ENCODE results near the gene MPND.
"Not testable (repeated sequence)": the region's sequence is repeated elsewhere in the genome, so short reads cannot be mapped to it uniquely, and the experiment has no call there.

MPND gene

DNA sequence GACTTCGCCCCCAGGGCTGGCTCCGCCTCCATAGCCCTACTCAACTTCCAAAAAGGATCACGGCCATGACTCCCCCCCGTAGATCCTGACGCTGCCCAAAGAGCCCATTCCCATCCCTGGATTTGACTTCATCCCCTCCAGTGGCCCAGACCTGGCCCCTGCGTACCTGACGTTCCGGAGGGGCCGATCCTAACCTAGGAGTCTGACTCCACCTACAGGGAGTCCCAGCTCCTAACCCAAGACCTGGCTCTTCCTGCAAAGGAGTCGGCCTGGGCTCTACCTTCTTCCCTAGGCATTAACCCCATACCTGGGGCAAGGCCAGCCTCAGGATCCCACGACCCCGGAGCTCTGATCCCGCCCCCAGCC, 15.5 kb upstream of the MPND start:
- Mint-ChIP-seq H3K36me3 (no peaks in the 10 kb centered on the region), H3K4me3 (no peak overlapping the region), H3K9me3 (no peaks in the 10 kb centered on the region), H3K27ac (peak overlapping the region; percentile 78), H3K4me1 (peaks cover 15% of the 10 kb centered on the region), H3K27me3 (peaks cover 17% of the 10 kb centered on the region)
- ATAC-seq (ENCODE audit: low read depth) (no peak), DNase-seq (ENCODE audit: low spot score in 2 of 2) (no peak)

DNA sequence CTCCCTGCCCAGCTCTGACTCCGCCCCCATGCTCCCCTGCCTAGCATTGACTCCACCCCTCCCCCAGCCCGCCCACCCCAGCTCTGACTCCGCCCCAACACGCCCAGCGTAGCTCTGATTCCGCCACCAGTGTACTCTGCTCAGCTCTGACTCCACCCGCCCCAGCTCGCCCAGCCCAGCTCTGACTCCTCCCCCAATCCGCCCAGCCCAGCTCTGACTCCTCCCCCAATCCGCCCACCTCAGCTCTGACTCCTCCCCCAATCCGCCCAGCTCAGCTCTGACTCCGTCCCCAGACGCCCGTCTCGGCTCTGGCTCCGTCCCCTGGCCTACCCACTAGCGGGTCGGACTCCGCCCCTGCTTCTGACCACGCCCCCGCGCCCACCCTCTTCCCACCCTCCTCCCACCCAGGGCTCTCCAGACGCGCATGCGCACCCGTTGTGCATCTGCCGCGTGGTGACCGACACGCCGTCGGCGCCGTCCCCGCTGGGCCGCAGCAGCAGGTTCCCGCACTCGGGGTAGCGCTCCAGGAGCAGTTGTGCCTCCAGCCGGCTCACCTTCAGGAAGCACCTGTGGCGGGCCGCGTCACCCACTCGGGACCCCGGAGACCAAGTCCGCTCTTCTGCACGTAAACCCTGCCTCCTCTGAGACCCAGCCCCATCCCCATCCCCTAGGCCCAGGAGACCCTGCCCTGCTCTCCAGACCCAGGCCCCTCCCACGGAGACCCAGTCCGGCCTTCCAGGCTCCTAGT, 14.9 kb upstream of the MPND start:
- H3K36me3 Mint-ChIP-seq: no peaks in the 10 kb centered on the region
- peak; percentile 83 for ATAC-seq (ENCODE audit: low read depth)
- DNase-seq (ENCODE audit: low spot score in 2 of 2): peak; percentile 78 to 87
- H3K27me3 Mint-ChIP-seq: peaks cover 17% of the 10 kb centered on the region
- H3K4me3 Mint-ChIP-seq: peak overlapping the region; percentile 77
- H3K9me3 Mint-ChIP-seq: no peaks in the 10 kb centered on the region
- H3K4me1 Mint-ChIP-seq: peaks cover 15% of the 10 kb centered on the region
- H3K27ac Mint-ChIP-seq: peak overlapping the region; percentile 78

DNA sequence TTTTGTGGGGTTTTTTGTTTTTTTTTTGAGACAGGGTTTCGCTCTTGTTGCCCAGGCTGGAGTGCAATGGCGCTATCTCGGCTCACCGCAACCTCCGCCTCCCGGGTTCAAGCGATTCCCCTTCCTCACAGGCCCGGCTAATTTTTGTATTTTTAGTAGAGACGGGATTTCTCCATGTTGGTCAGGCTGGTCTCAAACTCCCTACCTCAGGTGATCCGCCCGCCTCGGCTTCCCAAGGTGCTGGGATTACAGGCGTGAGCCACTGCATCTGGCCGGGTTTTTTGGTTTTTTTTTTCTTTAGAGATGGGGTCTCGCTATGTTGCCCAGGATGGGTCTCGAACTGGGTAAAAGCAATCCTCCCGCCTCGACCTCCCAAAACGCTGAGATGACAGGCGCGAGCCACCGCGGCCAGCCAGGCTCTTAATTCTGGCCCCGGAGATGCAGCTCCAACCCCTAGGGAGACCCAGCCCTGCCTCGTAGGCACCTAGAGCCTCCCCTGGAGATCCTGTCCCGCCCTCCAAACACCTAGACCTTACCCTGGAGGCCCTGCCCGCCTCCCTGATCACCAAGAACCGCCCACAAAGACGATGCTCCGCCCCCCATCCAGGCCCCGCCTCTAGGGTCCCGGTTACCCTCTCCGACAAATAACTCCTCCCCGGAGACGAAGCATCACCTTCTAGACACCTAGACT, 14.2 kb upstream of the MPND start:
- H3K36me3 Mint-ChIP-seq; ATAC-seq (ENCODE audit: low read depth); H3K9me3 Mint-ChIP-seq: not testable (repeated sequence)
- H3K27ac Mint-ChIP-seq: peak overlapping the region; percentile 78
- peak overlapping the region; percentile 77 for H3K4me3 Mint-ChIP-seq
- H3K4me1 Mint-ChIP-seq: peaks cover 15% of the 10 kb centered on the region
- peak in 1 of 2 donors; percentile 38 for DNase-seq (ENCODE audit: low spot score in 2 of 2)
- H3K27me3 Mint-ChIP-seq: peaks cover 17% of the 10 kb centered on the region

DNA sequence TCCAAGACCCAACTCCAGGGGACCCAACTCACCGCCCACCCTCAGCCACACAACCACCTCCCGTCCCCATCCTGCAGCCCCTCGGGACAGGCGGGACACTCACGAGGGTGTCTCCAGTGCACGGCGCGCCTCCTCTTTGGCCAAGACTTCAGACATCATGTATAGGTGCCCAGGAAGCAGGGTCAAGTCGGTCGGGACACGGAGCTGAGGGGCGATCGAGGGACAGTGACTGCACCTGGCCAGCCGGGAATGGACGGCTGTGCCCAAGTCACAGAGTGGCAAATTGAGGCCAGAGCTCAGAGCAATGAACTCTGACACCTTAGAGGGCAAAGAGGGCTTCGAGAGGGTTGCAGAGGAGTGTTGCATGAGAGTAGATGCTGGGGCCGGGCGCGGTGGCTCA, 13.5 kb upstream of the MPND start:
- peaks cover 15% of the 10 kb centered on the region for H3K4me1 Mint-ChIP-seq
- H3K27ac Mint-ChIP-seq: no peak overlapping the region
- H3K4me3 Mint-ChIP-seq: peak overlapping the region; percentile 14
- no peaks in the 10 kb centered on the region for H3K36me3 Mint-ChIP-seq
- H3K9me3 Mint-ChIP-seq: peaks cover 4% of the 10 kb centered on the region
- H3K27me3 Mint-ChIP-seq: peaks cover 18% of the 10 kb centered on the region
- ATAC-seq (ENCODE audit: low read depth) (no peak), DNase-seq (ENCODE audit: low spot score in 2 of 2) (no peak)

DNA sequence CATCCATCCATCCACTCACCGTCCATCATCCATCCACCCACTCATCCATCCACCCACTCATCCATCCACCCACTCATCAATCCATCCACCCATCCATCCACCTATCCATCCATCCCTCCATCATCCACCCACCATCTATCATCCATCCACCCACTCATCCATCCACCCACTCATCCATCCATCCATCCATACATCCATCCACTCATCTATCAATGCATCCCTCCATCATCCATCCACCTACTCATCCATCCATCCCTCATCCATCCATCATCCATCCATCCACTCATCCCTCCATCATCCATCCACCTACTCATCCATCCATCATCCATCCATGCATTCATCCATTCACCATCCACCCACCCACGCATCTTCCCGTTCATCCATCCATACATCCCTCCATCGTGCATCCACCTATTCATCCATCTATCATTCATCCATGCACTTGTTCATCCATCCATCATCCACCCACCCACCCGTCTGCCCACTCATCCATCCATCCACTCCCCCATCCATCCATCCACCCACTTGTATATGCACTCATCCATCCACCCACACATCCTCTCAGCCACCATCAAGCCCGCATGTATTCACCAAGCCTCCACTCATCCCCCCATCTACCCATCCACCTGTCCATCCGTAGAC, 8.3 kb upstream of the MPND start:
- DNase-seq (ENCODE audit: low spot score in 2 of 2) (no peak), ATAC-seq (ENCODE audit: low read depth) (no peak)
- Mint-ChIP-seq H3K36me3 (peaks cover 2% of the 10 kb centered on the region), H3K4me1 (peaks cover 10% of the 10 kb centered on the region), H3K27me3 (peaks cover 1% of the 10 kb centered on the region), H3K27ac (no peak overlapping the region), H3K9me3 (peaks cover 10% of the 10 kb centered on the region), H3K4me3 (no peak overlapping the region)

DNA sequence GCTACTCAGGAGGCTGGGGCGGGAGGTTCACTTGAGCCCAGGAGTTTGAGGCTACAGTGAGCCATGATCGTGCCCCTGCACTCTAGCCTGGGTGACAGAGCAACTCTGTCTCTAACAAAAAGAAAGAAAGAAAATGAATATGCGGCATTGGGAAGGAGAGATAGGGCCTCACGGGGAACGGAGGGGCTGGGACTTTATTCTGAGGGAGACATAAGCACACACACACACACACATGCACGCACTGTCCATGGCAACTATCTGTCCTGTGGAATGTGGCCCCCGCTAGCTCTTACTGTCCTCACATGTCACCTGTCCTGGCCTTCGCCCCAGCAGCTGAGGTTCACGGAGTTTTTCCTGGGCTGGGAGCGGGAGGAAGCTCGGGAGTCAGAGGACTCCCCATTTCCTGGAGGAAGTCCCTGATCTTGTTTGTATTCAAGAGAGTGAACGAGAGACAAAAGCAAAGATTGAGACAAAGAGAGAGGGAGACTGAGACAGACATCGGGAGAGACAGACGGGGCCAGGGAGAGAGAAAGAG, 5.4 kb upstream of the MPND start:
- peaks cover 10% of the 10 kb centered on the region for H3K9me3 Mint-ChIP-seq
- peaks cover 2% of the 10 kb centered on the region for H3K36me3 Mint-ChIP-seq
- peaks cover 1% of the 10 kb centered on the region for H3K27me3 Mint-ChIP-seq
- H3K4me3 Mint-ChIP-seq: peak overlapping the region; percentile 80
- DNase-seq (ENCODE audit: low spot score in 2 of 2) (no peak), ATAC-seq (ENCODE audit: low read depth) (no peak)
- H3K27ac Mint-ChIP-seq: peak overlapping the region; percentile 9
- H3K4me1 Mint-ChIP-seq: peaks cover 14% of the 10 kb centered on the region

DNA sequence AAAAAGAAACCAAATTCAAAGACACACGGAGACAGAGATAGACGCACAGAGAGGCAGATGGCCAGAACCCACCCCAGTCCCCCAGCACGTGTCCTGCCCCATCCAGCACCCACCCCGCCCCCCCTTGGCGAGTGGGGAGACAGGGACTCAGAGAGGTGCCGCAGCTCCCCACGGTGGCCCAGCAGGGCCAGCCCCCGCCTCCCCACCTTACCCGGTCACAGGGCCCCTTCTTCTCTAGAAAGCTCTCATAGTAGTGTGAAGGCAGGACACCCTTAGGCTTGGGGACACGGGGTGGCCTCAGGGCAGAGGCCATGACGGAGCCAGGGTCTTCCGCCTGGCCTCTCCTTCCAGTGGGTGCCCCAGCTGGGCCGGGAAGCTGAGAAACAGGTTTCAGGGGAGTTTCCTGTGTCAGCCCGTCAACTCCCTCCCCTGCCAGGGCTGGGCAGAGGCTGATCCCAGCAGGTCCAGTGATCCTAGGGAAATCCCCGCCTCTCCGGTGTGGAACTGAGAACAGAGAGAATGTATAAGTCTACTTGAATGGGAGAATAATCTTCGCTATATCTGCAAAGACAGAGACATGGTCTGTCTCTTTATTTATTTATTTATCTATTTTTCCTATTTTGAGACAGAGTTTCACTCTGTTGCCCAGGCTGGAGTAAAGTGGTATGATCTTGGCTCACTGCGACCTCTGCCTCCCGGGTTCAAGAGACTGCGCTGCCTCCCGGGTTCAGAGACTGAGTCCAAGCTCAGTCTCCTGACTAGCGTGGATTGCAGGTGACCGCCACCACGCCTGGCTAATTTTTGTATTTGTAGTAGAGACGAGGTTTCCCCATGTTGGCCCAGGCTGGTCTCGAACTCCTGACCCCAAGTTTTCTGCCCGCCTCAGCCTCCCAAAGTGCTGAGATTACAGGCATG, 4.7 kb upstream of the MPND start, which contains the start of gene STAP2:
Gene STAP2 (minus strand): TSS at position 387 of the 915 bp plus-strand sequence. CDS start 74 bp downstream, at position 313.
- Mint-ChIP-seq H3K27me3 (peaks cover 1% of the 10 kb centered on the region), H3K4me1 (peaks cover 14% of the 10 kb centered on the region), H3K27ac (peak within 1 kb of the TSS; percentile 9), H3K4me3 (peak within 1 kb of the TSS; percentile 80), H3K9me3 (peaks cover 10% of the 10 kb centered on the region), H3K36me3 (peaks cover 2% of the 10 kb centered on the region)
- DNase-seq (ENCODE audit: low spot score in 2 of 2) (no peak), ATAC-seq (ENCODE audit: low read depth) (no peak)

DNA sequence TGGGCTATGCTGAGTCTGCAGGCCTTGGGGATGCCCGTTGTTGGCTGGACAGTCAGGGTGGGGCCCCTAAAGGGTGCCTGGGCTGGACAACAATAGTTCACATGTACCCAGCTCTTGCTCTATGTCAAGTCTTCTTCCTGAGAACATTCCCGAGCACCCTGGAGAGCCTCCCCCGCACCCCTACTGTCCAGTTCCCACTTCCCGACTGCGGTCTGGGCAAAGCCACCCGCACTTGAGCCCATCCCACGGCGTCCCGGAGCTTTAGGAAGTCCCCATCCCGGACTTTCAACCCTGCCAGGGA, 1.1 kb upstream of the MPND start:
- Mint-ChIP-seq H3K9me3 (no peaks in the 10 kb centered on the region), H3K27me3 (no peaks in the 10 kb centered on the region), H3K4me1 (peaks cover 17% of the 10 kb centered on the region), H3K27ac (peak overlapping the region; percentile 90), H3K4me3 (peak overlapping the region; percentile 84), H3K36me3 (peaks cover 7% of the 10 kb centered on the region)
- ATAC-seq (ENCODE audit: low read depth) (no peak), DNase-seq (ENCODE audit: low spot score in 2 of 2) (no peak)

DNA sequence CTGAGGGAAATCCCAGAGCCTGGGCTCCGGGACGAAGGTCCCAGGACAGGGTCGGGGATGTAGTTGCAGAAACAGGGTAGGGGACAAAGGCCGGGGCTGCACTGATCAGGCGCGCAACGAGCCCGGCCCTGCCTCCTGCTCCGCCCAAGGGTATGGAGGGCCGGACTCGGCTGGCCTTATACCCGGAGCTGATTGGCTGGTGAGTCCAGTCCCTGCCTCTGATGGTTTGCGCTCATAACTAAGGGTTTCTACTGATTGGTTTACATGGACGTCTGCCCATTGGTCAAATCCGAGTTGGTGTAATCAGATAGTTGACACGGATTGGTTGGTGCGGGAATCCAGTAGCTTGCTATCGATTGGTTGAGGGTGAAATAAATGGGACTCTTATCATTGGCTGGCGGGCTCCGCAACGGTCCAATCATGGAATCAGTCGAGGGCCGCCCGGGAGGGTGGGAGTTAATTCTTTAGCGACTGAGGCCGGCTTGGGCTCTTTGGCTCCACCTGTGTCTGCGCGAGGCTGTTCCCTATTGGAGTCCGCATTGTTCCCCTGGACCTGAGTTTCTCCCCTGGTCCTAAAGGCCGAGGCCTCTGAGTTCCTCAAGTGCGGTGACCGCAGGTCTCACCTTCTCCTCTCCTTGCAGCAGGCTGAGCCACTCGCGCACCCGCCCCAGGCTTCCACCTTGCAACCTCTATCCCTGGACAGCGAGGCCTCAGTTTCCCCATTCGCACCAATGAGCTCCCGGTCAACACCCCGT, 570 bp upstream of the MPND start:
- peak overlapping the region; percentile 90 for H3K27ac Mint-ChIP-seq
- peak overlapping the region; percentile 84 for H3K4me3 Mint-ChIP-seq
- H3K36me3 Mint-ChIP-seq: peaks cover 7% of the 10 kb centered on the region
- H3K4me1 Mint-ChIP-seq: peaks cover 16% of the 10 kb centered on the region
- DNase-seq (ENCODE audit: low spot score in 2 of 2) (peak; percentile 80 to 88), ATAC-seq (ENCODE audit: low read depth) (peak; percentile 79)
- H3K9me3 Mint-ChIP-seq: no peaks in the 10 kb centered on the region
- no peaks in the 10 kb centered on the region for H3K27me3 Mint-ChIP-seq

DNA sequence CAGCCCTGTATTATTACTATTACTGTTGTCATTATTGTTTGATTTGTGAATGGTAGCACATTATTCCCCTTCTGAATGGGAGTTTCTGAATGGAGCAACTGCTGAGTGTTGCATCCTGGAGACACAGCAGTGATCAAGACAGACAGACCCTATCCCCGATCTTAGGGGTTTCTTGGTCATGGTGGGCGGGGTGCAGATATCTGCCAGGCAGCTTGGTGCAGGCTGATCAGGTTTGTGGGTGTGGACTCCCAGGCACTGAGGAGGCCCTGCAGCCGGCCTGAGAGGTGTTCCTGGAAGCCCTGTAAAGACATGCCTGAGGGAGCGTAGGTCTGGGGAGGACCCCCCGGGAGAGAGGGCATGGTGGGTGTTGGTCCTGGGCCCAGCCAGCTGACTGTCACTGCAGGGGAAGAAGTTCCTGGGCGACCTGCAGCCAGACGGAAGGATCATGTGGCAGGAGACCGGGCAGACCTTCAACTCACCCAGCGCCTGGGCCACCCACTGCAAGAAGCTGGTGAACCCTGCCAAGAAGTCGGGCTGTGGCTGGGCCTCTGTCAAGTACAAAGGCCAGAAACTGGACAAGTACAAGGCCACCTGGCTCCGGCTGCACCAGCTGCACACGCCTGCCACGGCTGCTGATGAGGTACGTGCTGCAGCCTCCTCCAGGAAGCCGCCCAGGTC, 2.1 kb downstream of the MPND start:
- DNase-seq (ENCODE audit: low spot score in 2 of 2): no peak
- Mint-ChIP-seq H3K27me3 (no peaks in the 10 kb centered on the region), H3K9me3 (no peaks in the 10 kb centered on the region), H3K4me3 (peak overlapping the region; percentile 58), H3K4me1 (peaks cover 7% of the 10 kb centered on the region), H3K36me3 (peaks cover 11% of the 10 kb centered on the region), H3K27ac (no peak overlapping the region)
- ATAC-seq (ENCODE audit: low read depth): no peak

DNA sequence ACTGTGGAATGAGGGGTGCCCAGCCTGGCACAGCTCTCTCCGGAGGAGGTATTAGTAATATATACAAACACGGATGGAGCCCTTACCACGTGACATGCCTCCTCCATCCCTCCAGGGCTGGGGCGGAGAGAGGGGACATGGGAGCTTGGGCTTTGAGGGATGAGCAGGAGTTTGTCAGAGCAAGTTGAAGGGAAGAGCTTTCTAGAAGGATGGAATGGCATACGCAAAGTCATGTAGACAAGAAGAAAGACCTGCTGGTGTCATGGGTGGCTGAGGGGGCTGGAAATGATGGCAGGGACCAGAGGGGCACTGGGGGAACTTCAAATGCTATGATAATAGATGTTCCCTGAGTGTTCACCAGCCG, 2.6 kb downstream of the MPND start:
- no peak overlapping the region for H3K4me3 Mint-ChIP-seq
- H3K27ac Mint-ChIP-seq: no peak overlapping the region
- H3K27me3 Mint-ChIP-seq: no peaks in the 10 kb centered on the region

DNA sequence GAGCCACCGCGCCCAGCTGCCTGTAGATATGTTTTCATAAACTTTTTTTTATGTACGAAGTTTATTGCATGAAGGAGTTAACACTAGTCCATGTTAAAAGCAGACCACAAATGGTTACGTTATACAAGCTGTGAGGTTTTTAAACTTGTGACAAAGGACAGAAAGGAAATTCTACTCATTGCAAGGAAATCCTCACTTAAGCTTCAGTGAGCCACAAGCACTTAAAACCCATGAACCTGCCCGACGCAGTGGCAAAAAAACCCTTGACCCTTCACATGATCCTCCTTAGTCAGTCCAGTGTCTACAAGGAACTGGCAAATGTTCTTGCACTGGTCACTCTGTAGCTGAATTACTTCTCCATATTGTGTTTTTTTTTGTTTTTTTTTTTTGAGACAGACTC, 4.2 kb downstream of the MPND start:
- Mint-ChIP-seq H3K36me3 (peaks cover 11% of the 10 kb centered on the region), H3K27ac (no peak overlapping the region), H3K27me3 (no peaks in the 10 kb centered on the region), H3K9me3 (no peaks in the 10 kb centered on the region), H3K4me3 (no peak overlapping the region), H3K4me1 (peaks cover 4% of the 10 kb centered on the region)
- ATAC-seq (ENCODE audit: low read depth): no peak
- DNase-seq (ENCODE audit: low spot score in 2 of 2): no peak

More for the DNA sequence above, 2.6 kb downstream of the MPND start:
- Mint-ChIP-seq H3K36me3 (peaks cover 11% of the 10 kb centered on the region), H3K9me3 (no peaks in the 10 kb centered on the region), H3K4me1 (peaks cover 7% of the 10 kb centered on the region)
- ATAC-seq (ENCODE audit: low read depth): no peak
- no peak for DNase-seq (ENCODE audit: low spot score in 2 of 2)

All from memory B cell (primary cell).